Panc1 (cell line): ENCODE data around the gene RNF130. TPM values are rescaled to one million over a fixed set of nuclear protein-coding genes. Genes with fewer than 3 reads are reported as not detected.

ENCODE experiments used
- ATAC-seq: fragments of 200-7000 bp; cut with Tn5 transposase; 2 replicates; pipeline ENCODE4 v1.9.1; 2020; ENCODE audit warnings: mild to moderate bottlenecking, moderate library complexity
- BruUV-seq: library from RNA; stranded (reverse); fragments of 400-500 nt; replicated peaks from 2 replicates; lab custom pipeline; 2021; lab: Mats Ljungman, UMichigan
- CTCF ChIA-PET: fragments of 300-600 bp; sonication (Branson Sonifier 250); formaldehyde crosslinking; loops from one replicate; lab custom pipeline; 2022; ENCODE audit warnings: antibody characterized with exemption; lab: Charles Lee
- POLR2A ChIA-PET: fragments of 300-600 bp; sonication (Branson Sonifier 250); formaldehyde crosslinking; loops from one replicate; lab custom pipeline; 2022; ENCODE audit warnings: antibody characterized with exemption; lab: Charles Lee
- DNase-seq: peaks from one replicate; pipeline ENCODE4 v3.0.0-alpha.2; 2010; ENCODE audit warnings: low read depth, low spot score
- H3K27ac ChIP-seq: 2 replicates; pipeline ENCODE4 v1.5.1; 2011; ENCODE audit warnings: mild to moderate bottlenecking, low read length, inconsistent platforms
- H3K27me3 ChIP-seq: fragments of 200-500 bp; sonication (Bioruptor generic); 2 replicates; pipeline ENCODE4 v1.6.0; 2014; ENCODE audit warnings: low read length, inconsistent platforms; ENCODE audit not compliant: control insufficient read depth, insufficient read depth
- H3K36me3 ChIP-seq: fragments of 200-500 bp; sonication (Bioruptor generic); 2 replicates; pipeline ENCODE4 v1.5.1; 2014; ENCODE audit warnings: inconsistent platforms, mild to moderate bottlenecking, low read length, moderate library complexity; ENCODE audit not compliant: control insufficient read depth, insufficient read depth
- H3K4me1 ChIP-seq: 2 replicates; pipeline ENCODE4 v1.5.1; 2011; ENCODE audit warnings: inconsistent platforms, mild to moderate bottlenecking, low read length, moderate library complexity; ENCODE audit not compliant: control insufficient read depth, insufficient read depth
- H3K4me3 ChIP-seq, 2 experiments: 2 replicates each; pipeline ENCODE4 v1.5.1; 2011 to 2012; ENCODE audit warnings: low read depth in 2 of 2, low read length in 2 of 2, mild to moderate bottlenecking in 2 of 2, inconsistent platforms in 1 of 2, moderate library complexity in 1 of 2
- H3K9me3 ChIP-seq: fragments of 200-500 bp; sonication (Bioruptor generic); 2 replicates; pipeline ENCODE4 v1.5.1; 2014; ENCODE audit warnings: low read depth, mild to moderate bottlenecking, inconsistent platforms, low read length, moderate library complexity; ENCODE audit not compliant: control insufficient read depth, insufficient read depth
- CTCF ChIP-seq: fragments of 450-650 bp; IDR thresholded peaks from 2 replicates; pipeline ENCODE4 v1.5.1; 2017; ENCODE audit warnings: mild to moderate bottlenecking
- POLR2AphosphoS5 ChIP-seq: IDR thresholded peaks from 2 replicates; pipeline ENCODE4 v1.6.1; 2012; ENCODE audit warnings: mild to moderate bottlenecking, low read depth, low read length, moderate library complexity
- SIN3A ChIP-seq: IDR thresholded peaks from 2 replicates; pipeline ENCODE4 v1.6.1; 2012; ENCODE audit warnings: low read depth, mild to moderate bottlenecking, low read length, moderate library complexity, borderline replicate concordance; ENCODE audit not compliant: insufficient read depth
- TCF7L2 ChIP-seq: IDR thresholded peaks from 2 replicates; pipeline ENCODE4 v1.6.1; 2011; ENCODE audit warnings: mild to moderate bottlenecking, low read depth, low read length, inconsistent platforms
- in situ Hi-C: cut with HindIII; loops from 2 replicates; pipeline ENCODE4 v1.10.0; 2016; ENCODE audit warnings: low sequenced_read_pairs, low pct_unique_long_range_greater_than_20kb
- intact Hi-C: fragments of 100-400 bp; cut with micrococcal nuclease; formaldehyde crosslinking; loops from one replicate; pipeline ENCODE4 v1.10.0; 2022; ENCODE audit not compliant: unreplicated experiment
- total RNA-seq: library from RNA; stranded (reverse); gene quantifications from one replicate; pipeline ENCODE4 v1.2.1, GENCODE V29; 2021; ENCODE audit not compliant: unreplicated experiment
- TF ChIP-seq, protein P1 (sequence below), 2 experiments: IDR thresholded peaks; 2 replicates each; pipeline ENCODE4 v1.6.1; 2011 to 2012; ENCODE audit warnings: low read depth in 2 of 2, control low read depth in 1 of 2, low read length in 1 of 2, mild to moderate bottlenecking in 1 of 2, moderate library complexity in 1 of 2; ENCODE audit not compliant: insufficient read depth in 1 of 2

The RNF130 gene
- total RNA-seq, 1 experiment from 2014 or later = 73.1 TPM

- POLR2A ChIA-PET = no interaction called here
- ATAC-seq = no peak
- DNase-seq = no peak
- Histone ChIP-seq H3K9me3 (no peaks in the 10 kb centered on the region), H3K36me3 (no peaks in the 10 kb centered on the region; the same call in 1 of the 2 replicates), H3K27ac (no peak overlapping the region), H3K4me1 (no peaks in the 10 kb centered on the region), H3K27me3 (no peaks in the 10 kb centered on the region), H3K4me3 (no peak overlapping the region)
- intact Hi-C loops = no loop called here
- CTCF ChIA-PET = interaction anchor here (0.7 kb wide), 1 partner anchor 1450 kb away, joined by 3 read pairs; no protein-coding TSS in a partner anchor
- no TSS peak for BruUV-seq
- in situ Hi-C loops = no loop called here
- TF ChIP-seq SIN3A (no peak), CTCF (no peak), POLR2AphosphoS5 (no peak), TCF7L2 (no peak)
- TF ChIP-seq, protein P1, sequence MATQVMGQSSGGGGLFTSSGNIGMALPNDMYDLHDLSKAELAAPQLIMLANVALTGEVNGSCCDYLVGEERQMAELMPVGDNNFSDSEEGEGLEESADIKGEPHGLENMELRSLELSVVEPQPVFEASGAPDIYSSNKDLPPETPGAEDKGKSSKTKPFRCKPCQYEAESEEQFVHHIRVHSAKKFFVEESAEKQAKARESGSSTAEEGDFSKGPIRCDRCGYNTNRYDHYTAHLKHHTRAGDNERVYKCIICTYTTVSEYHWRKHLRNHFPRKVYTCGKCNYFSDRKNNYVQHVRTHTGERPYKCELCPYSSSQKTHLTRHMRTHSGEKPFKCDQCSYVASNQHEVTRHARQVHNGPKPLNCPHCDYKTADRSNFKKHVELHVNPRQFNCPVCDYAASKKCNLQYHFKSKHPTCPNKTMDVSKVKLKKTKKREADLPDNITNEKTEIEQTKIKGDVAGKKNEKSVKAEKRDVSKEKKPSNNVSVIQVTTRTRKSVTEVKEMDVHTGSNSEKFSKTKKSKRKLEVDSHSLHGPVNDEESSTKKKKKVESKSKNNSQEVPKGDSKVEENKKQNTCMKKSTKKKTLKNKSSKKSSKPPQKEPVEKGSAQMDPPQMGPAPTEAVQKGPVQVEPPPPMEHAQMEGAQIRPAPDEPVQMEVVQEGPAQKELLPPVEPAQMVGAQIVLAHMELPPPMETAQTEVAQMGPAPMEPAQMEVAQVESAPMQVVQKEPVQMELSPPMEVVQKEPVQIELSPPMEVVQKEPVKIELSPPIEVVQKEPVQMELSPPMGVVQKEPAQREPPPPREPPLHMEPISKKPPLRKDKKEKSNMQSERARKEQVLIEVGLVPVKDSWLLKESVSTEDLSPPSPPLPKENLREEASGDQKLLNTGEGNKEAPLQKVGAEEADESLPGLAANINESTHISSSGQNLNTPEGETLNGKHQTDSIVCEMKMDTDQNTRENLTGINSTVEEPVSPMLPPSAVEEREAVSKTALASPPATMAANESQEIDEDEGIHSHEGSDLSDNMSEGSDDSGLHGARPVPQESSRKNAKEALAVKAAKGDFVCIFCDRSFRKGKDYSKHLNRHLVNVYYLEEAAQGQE (IDR thresholded peaks at IDR 0.05; ENCODE audit: insufficient read depth in 1 of 2, low read depth in 2 of 2, low read length in 1 of 2) = no peak
Observed at GRCh38 chr5:179973391-179973790, 98.2 kb downstream of the RNF130 start.

GRCh38 chr5:179969110-179969509, 102.4 kb downstream of the RNF130 start:
- DNase-seq (no peak), ATAC-seq (no peak)
- no peak overlapping the region for H3K27ac ChIP-seq
- TF ChIP-seq, protein P1 (IDR thresholded peaks at IDR 0.05; ENCODE audit: insufficient read depth in 1 of 2, low read depth in 2 of 2, low read length in 1 of 2) = no peak
- no peak for TF ChIP-seq CTCF
- TF ChIP-seq TCF7L2 = no peak
- TF ChIP-seq SIN3A = no peak
- no peak for TF ChIP-seq POLR2AphosphoS5
- intact Hi-C loops = no loop called here
- ChIA-PET CTCF (no interaction called here), POLR2A (no interaction called here)
- H3K4me1 ChIP-seq = no peaks in the 10 kb centered on the region
- no peaks in the 10 kb centered on the region for H3K27me3 ChIP-seq
- BruUV-seq = no TSS peak
- peaks cover 2% of the 10 kb centered on the region for H3K36me3 ChIP-seq
- no peaks in the 10 kb centered on the region for H3K9me3 ChIP-seq
- in situ Hi-C loops = no loop called here
- H3K4me3 ChIP-seq = no peak overlapping the region
